GM19043 (cell line): ENCODE data around the gene TEX38.

ENCODE experiments used
- ATAC-seq: cut with Tn5 transposase; IDR thresholded peaks from one replicate; pipeline ENCODE4 v1.9.1; 2021; ENCODE audit warnings: low read depth; ENCODE audit not compliant: unreplicated experiment

Gene TEX38

DNA sequence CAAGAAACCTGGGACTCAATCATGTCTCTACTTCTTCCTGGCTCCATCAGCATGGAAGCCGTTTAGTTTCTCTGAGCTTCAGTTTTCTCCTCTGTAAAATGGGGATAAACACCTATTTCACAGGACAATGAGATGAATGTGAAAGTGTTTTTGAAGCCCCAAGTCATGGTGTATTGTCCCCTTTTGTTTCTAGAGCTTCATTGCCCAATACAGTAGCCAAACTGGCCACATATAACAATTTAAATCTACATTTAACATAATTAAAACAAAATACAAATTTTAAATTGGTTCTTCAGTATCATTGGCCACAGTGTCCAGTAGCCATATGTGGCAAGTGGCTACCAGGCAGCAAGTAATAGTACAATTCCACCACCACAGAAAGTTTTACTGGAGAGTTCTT lies 49.5 kb downstream of the TEX38 start:
- ATAC-seq, result no peak

GRCh38 chr1:46721686-46722205 lies 50.1 kb downstream of the TEX38 start:
- no peak for ATAC-seq
